Endothelial cell (in vitro differentiated cells): Measurements from ENCODE around the gene KCNH5. TPM values are rescaled to one million over a fixed set of nuclear protein-coding genes. Genes with fewer than 3 reads are reported as not detected.

Experiments
- DNase-seq: peaks from one replicate; pipeline ENCODE4 v3.0.0; 2021; ENCODE audit warnings: low spot score
- H3K27ac Mint-ChIP-seq: one replicate; pipeline ENCODE4 v1.8.0; 2021; ENCODE audit warnings: mixed read lengths, inconsistent platforms; ENCODE audit not compliant: unreplicated experiment
- H3K27me3 Mint-ChIP-seq: one replicate; pipeline ENCODE4 v1.8.0; 2021; ENCODE audit warnings: mild to moderate bottlenecking, moderate library complexity, mixed read lengths, inconsistent platforms; ENCODE audit not compliant: unreplicated experiment
- H3K36me3 Mint-ChIP-seq: one replicate; pipeline ENCODE4 v1.8.0; 2021; ENCODE audit warnings: mild to moderate bottlenecking, low read depth, mixed read lengths, inconsistent platforms; ENCODE audit not compliant: unreplicated experiment
- H3K4me1 Mint-ChIP-seq: one replicate; pipeline ENCODE4 v1.8.0; 2021; ENCODE audit warnings: mild to moderate bottlenecking, mixed read lengths, inconsistent platforms; ENCODE audit not compliant: unreplicated experiment
- H3K4me3 Mint-ChIP-seq: one replicate; pipeline ENCODE4 v1.8.0; 2021; ENCODE audit warnings: mild to moderate bottlenecking, mixed read lengths, inconsistent platforms; ENCODE audit not compliant: unreplicated experiment
- H3K9me3 Mint-ChIP-seq: one replicate; pipeline ENCODE4 v1.8.0; 2021; ENCODE audit warnings: mixed read lengths, inconsistent platforms; ENCODE audit not compliant: unreplicated experiment
- CTCF ChIP-seq: fragments of 200-600 bp; sonication (generic); IDR thresholded peaks from one replicate; pipeline ENCODE4 v1.5.0; 2021; ENCODE audit warnings: antibody characterized with exemption; ENCODE audit not compliant: unreplicated experiment
- total RNA-seq: library from RNA; stranded (reverse); fragmentation: NEBNext Ultra II Directional; extraction: Animal tissue kit (Norgen Biotek cat#: 25700); gene quantifications from one replicate; pipeline ENCODE4 v1.2.1, GENCODE V29; 2021; ENCODE audit not compliant: unreplicated experiment

The KCNH5 gene
- total RNA-seq, 1 donor from 2014 or later = 0.13 TPM

- H3K4me1 Mint-ChIP-seq = no peaks in the 10 kb centered on the region
- DNase-seq = no peak
- no peaks in the 10 kb centered on the region for H3K27me3 Mint-ChIP-seq
- no peak overlapping the region for H3K27ac Mint-ChIP-seq
- H3K36me3 Mint-ChIP-seq = no peaks in the 10 kb centered on the region
- no peak for TF ChIP-seq CTCF
- H3K9me3 Mint-ChIP-seq = no peaks in the 10 kb centered on the region
- no peak overlapping the region for H3K4me3 Mint-ChIP-seq
These were observed 10.4 kb upstream of the KCNH5 start for GRCh38 chr14:63055631-63056030.

- no peak for TF ChIP-seq CTCF
- no peaks in the 10 kb centered on the region for H3K4me1 Mint-ChIP-seq
- no peak overlapping the region for H3K27ac Mint-ChIP-seq
- DNase-seq = no peak
- H3K36me3 Mint-ChIP-seq = no peaks in the 10 kb centered on the region
- no peak overlapping the region for H3K4me3 Mint-ChIP-seq
- no peaks in the 10 kb centered on the region for H3K9me3 Mint-ChIP-seq
- peaks cover 3% of the 10 kb centered on the region for H3K27me3 Mint-ChIP-seq
These were observed 6.7 kb upstream of the KCNH5 start for GRCh38 chr14:63051992-63052391.

- no peaks in the 10 kb centered on the region for H3K9me3 Mint-ChIP-seq
- TF ChIP-seq CTCF = no peak
- H3K4me3 Mint-ChIP-seq = no peak overlapping the region
These were observed 6.0 kb upstream of the KCNH5 start for GRCh38 chr14:63051301-63051700.

GRCh38 chr14:63050694-63051093 is 5.4 kb upstream of the KCNH5 start:
- H3K36me3 Mint-ChIP-seq = no peaks in the 10 kb centered on the region
- DNase-seq = no peak
- H3K27ac Mint-ChIP-seq = no peak overlapping the region
- no peaks in the 10 kb centered on the region for H3K9me3 Mint-ChIP-seq
- no peak for TF ChIP-seq CTCF
- H3K27me3 Mint-ChIP-seq = peaks cover 12% of the 10 kb centered on the region
- no peak overlapping the region for H3K4me3 Mint-ChIP-seq
- H3K4me1 Mint-ChIP-seq = no peaks in the 10 kb centered on the region

More at GRCh38 chr14:63051301-63051700, 6.0 kb upstream of the KCNH5 start:
- Mint-ChIP-seq H3K27me3 (peaks cover 8% of the 10 kb centered on the region), H3K4me1 (no peaks in the 10 kb centered on the region), H3K36me3 (no peaks in the 10 kb centered on the region), H3K27ac (no peak overlapping the region)
- DNase-seq = no peak

GRCh38 chr14:63046339-63047268 is 1.3 kb upstream of the KCNH5 start:
- Mint-ChIP-seq H3K36me3 (no peaks in the 10 kb centered on the region), H3K4me1 (no peaks in the 10 kb centered on the region), H3K27me3 (peaks cover 12% of the 10 kb centered on the region), H3K27ac (no peak overlapping the region), H3K4me3 (peak overlapping the region; percentile 38), H3K9me3 (no peaks in the 10 kb centered on the region)
- no peak for TF ChIP-seq CTCF
- no peak for DNase-seq
